K562 (cell line): Measurements from ENCODE around the gene C19orf85. TPM values are rescaled to one million over a fixed set of nuclear protein-coding genes. Genes with fewer than 3 reads are reported as not detected.
A peak's percentile ranks its signal among the peaks of the same experiment; 100 is the strongest.

Source experiments
- CAMTA2 ChIP-seq: fragments of 250-450 bp; sonication (Bioruptor Pico); conservative IDR thresholded peaks from 2 replicates; pipeline ENCODE4 v1.5.1; 2022
- CLOCK ChIP-seq: fragments of 250-450 bp; sonication (Bioruptor Pico); IDR thresholded peaks from 2 replicates; pipeline ENCODE4 v1.4.0; 2020; ENCODE audit warnings: mild to moderate bottlenecking, moderate library complexity, borderline replicate concordance
- FIP1L1 ChIP-seq: fragments of 200-400 bp; formaldehyde crosslinking; IDR thresholded peaks from 2 replicates; pipeline ENCODE4 v1.6.1; 2018; ENCODE audit warnings: mild to moderate bottlenecking, low read depth, low read length; ENCODE audit not compliant: poor library complexity, severe bottlenecking
- FOXM1 ChIP-seq, 2 experiments: fragments of 450-650 bp in 1 of 2; sonication (generic) in 1 of 2; formaldehyde crosslinking in 1 of 2; IDR thresholded peaks; 2 replicates each; pipeline versions ENCODE4 v1.6.1 to v1.9.0; 2017 to 2022; ENCODE audit warnings: low read depth in 2 of 2, mild to moderate bottlenecking in 2 of 2, missing genetic modification reagents in 1 of 2, moderate library complexity in 1 of 2
- HMBOX1 ChIP-seq: sonication (generic); IDR thresholded peaks from 2 replicates; pipeline ENCODE4 v1.6.1; 2016
- MECOM ChIP-seq: fragments of 250-450 bp; sonication (Bioruptor Pico); IDR thresholded peaks from 2 replicates; pipeline ENCODE4 v1.8.0; 2022; ENCODE audit warnings: inconsistent platforms
- MEF2A ChIP-seq: IDR thresholded peaks from 2 replicates; pipeline ENCODE4 v1.6.1; 2011; ENCODE audit warnings: low read depth, mild to moderate bottlenecking, low read length, moderate library complexity; ENCODE audit not compliant: control insufficient read depth
- MTA1 ChIP-seq: fragments of 450-650 bp; IDR thresholded peaks from 2 replicates; pipeline ENCODE4 v1.6.1; 2017; ENCODE audit warnings: borderline replicate concordance
- NR1H2 ChIP-seq: sonication (generic); formaldehyde crosslinking; IDR thresholded peaks from 2 replicates; pipeline ENCODE4 v1.4.0; 2020; ENCODE audit warnings: mild to moderate bottlenecking, missing genetic modification reagents
- RFX5 ChIP-seq: IDR thresholded peaks from 2 replicates; pipeline ENCODE4 v1.6.1; 2011; ENCODE audit warnings: low read depth, mild to moderate bottlenecking, improper control_type of control experiment, low read length
- ZBTB11 ChIP-seq, 3 experiments: fragments of 200-800 bp in 1 of 3; fragments of 250-450 bp in 1 of 3; fragments of 450-650 bp in 1 of 3; sonication (Bioruptor Pico) in 1 of 3; sonication (Bioruptor generic) in 1 of 3; formaldehyde crosslinking in 1 of 3; IDR thresholded peaks; 2 replicates each; pipeline versions ENCODE4 v1.6.1 to v1.8.0; 2016 to 2022; ENCODE audit warnings: mild to moderate bottlenecking in 2 of 3, missing genetic modification characterization in 2 of 3, missing compliant biosample characterization in 1 of 3, moderate library complexity in 1 of 3
- ZBTB12 ChIP-seq: fragments of 250-450 bp; sonication (Bioruptor Pico); IDR thresholded peaks from 2 replicates; pipeline ENCODE4 v1.4.0; 2020
- ZNF766 ChIP-seq: fragments of 200-800 bp; sonication (Bioruptor generic); conservative IDR thresholded peaks from 2 replicates; pipeline ENCODE4 v1.6.1; 2016; ENCODE audit warnings: missing genetic modification characterization, missing compliant biosample characterization
- polyA plus RNA-seq, 8 experiments: library from polyadenylated mRNA; depleted of rRNA in 4 of 8; stranded (reverse) in 5 of 8; unstranded in 3 of 8; fragments of >200 nt; fragmentation: Nextera tagmentation in 2 of 8; fragmentation: Illumina TruSeq in 1 of 8; extraction: Ambion mirVana in 2 of 8; extraction: Trizol in 1 of 8; gene quantifications; 2 replicates each; pipeline versions ENCODE4 v1.2.1 to v1.2.3, GENCODE V29; 2011 to 2014; ENCODE audit warnings: inconsistent platforms in 1 of 8, missing spikeins in 1 of 8
- total RNA-seq, 7 experiments: library from RNA; depleted of rRNA in 6 of 7; stranded (reverse); fragments of >200 nt in 6 of 7; fragmentation: Illumina TruSeq in 2 of 7; extraction: Trizol in 2 of 7; gene quantifications; 2 replicates each; pipeline versions ENCODE4 v1.2.1 to v1.2.3, GENCODE V29; 2011 to 2021; ENCODE audit warnings: low replicate concordance in 1 of 7
- TF ChIP-seq, protein P1 (sequence below): fragments of 250-450 bp; sonication (Bioruptor Pico); IDR thresholded peaks from 2 replicates; pipeline ENCODE4 v1.6.1; 2021; ENCODE audit warnings: mild to moderate bottlenecking
- TF ChIP-seq, protein P2 (sequence below): fragments of 450-650 bp; formaldehyde crosslinking; IDR thresholded peaks from 2 replicates; pipeline ENCODE4 v1.4.0; 2022; ENCODE audit warnings: mild to moderate bottlenecking, moderate library complexity

C19orf85 gene
- total and polyA plus RNA-seq, 9 of the 15 experiments (the other 6 are each of a cell fraction or from before 2014, with no cell fraction given) = not detected

- no peak for TF ChIP-seq ZBTB12 (CRISPR knock-in tag)
- TF ChIP-seq, protein P1, sequence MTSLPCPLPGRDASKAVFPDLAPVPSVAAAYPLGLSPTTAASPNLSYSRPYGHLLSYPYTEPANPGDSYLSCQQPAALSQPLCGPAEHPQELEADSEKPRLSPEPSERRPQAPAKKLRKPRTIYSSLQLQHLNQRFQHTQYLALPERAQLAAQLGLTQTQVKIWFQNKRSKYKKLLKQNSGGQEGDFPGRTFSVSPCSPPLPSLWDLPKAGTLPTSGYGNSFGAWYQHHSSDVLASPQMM = no peak
- no peak for TF ChIP-seq NR1H2 (CRISPR knock-in tag)
- no peak for TF ChIP-seq CLOCK (CRISPR knock-in tag)
- TF ChIP-seq RFX5 = no peak
- no peak for TF ChIP-seq MEF2A
- TF ChIP-seq ZNF766 (CRISPR knock-in tag) = no peak
- no peak for TF ChIP-seq FOXM1 (IDR thresholded peaks at IDR 0.05; ENCODE audit: low read depth)
- no peak for TF ChIP-seq FOXM1 (CRISPR knock-in tag; IDR thresholded peaks at IDR 0.05; ENCODE audit: low read depth)
- TF ChIP-seq CAMTA2 (CRISPR knock-in tag) = no peak
- TF ChIP-seq FIP1L1 = no peak
- TF ChIP-seq ZBTB11 (CRISPR knock-in tag; IDR thresholded peaks at IDR 0.05) = no peak
- TF ChIP-seq MTA1 = 0 out of 2 replicates have a peak, but pooled peaks have one; percentile 21
- TF ChIP-seq MECOM (CRISPR knock-in tag) = no peak
- TF ChIP-seq, protein P2, sequence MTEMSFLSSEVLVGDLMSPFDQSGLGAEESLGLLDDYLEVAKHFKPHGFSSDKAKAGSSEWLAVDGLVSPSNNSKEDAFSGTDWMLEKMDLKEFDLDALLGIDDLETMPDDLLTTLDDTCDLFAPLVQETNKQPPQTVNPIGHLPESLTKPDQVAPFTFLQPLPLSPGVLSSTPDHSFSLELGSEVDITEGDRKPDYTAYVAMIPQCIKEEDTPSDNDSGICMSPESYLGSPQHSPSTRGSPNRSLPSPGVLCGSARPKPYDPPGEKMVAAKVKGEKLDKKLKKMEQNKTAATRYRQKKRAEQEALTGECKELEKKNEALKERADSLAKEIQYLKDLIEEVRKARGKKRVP (CRISPR knock-in tag) = no peak
- no peak for TF ChIP-seq HMBOX1
Observed at GRCh38 chr19:55486971-55487923, 22.7 kb upstream of the C19orf85 start (continued).
